ENCODE measurements around the gene TBC1D25.

- TF ChIP-seq TAF1 (IDR thresholded peaks at IDR 0.05; ENCODE audit: low read depth) (no peak), CREB1 (IDR thresholded peaks at IDR 0.05; ENCODE audit: low read depth) (no peak), TEAD4 (IDR thresholded peaks at IDR 0.05) (no peak), RAD21 (IDR thresholded peaks at IDR 0.05; ENCODE audit: low read depth) (no peak), CEBPB (IDR thresholded peaks at IDR 0.05) (no peak), ZBTB7A (IDR thresholded peaks at IDR 0.05; ENCODE audit: low read depth) (no peak), FOXM1 (IDR thresholded peaks at IDR 0.05; ENCODE audit: borderline replicate concordance, low read depth) (no peak), EP300 (IDR thresholded peaks at IDR 0.05; ENCODE audit: borderline replicate concordance) (no peak)
These were observed 56.4 kb downstream of the TBC1D25 start for GRCh38 chrX:48595929-48596328.
